Testis (tissue), 3 donors: Measurements from ENCODE around the gene PLAAT3. TPM values are rescaled to one million over a fixed set of nuclear protein-coding genes. Genes with fewer than 3 reads are reported as not detected.
"Not testable (repeated sequence)": the region's sequence is repeated elsewhere in the genome, so short reads cannot be mapped to it uniquely, and the experiment has no call there.

Experiments used
- DNase-seq: peaks from one replicate; pipeline ENCODE4 v3.0.0-alpha.2; 2019
- H3K27ac ChIP-seq, 2 donors: fragments of 200-600 bp; sonication (generic); one replicate each; pipeline ENCODE4 v1.5.1; 2019
- H3K27me3 ChIP-seq: fragments of 200-600 bp; sonication (generic); one replicate; pipeline ENCODE4 v1.5.1; 2019
- H3K36me3 ChIP-seq: fragments of 200-600 bp; sonication (generic); one replicate; pipeline ENCODE4 v1.5.1; 2017; ENCODE audit warnings: low read depth; ENCODE audit errors: missing control alignments
- H3K4me1 ChIP-seq: fragments of 200-600 bp; sonication (generic); one replicate; pipeline ENCODE4 v1.5.1; 2019
- H3K4me3 ChIP-seq, 2 donors: fragments of 200-600 bp; sonication (generic); one replicate each; pipeline ENCODE4 v1.5.1; 2017 to 2019
- H3K9me3 ChIP-seq: fragments of 200-600 bp; sonication (generic); one replicate; pipeline ENCODE4 v1.5.1; 2017
- CTCF ChIP-seq, 3 experiments: fragments of 450-650 bp in 2 of 3; fragments of 200-600 bp in 1 of 3; sonication (generic) in 1 of 3; IDR thresholded peaks; one replicate each; pipeline ENCODE4 v1.5.1; 2016 to 2019; ENCODE audit warnings: antibody characterized with exemption in 3 of 3, mild to moderate bottlenecking in 2 of 3, moderate library complexity in 1 of 3
- POLR2A ChIP-seq: fragments of 450-650 bp; IDR thresholded peaks from one replicate; pipeline ENCODE4 v1.6.1; 2017; ENCODE audit warnings: antibody characterized with exemption, mild to moderate bottlenecking, moderate library complexity
- WGBS, 2 donors: methylation state at CpG; one replicate each; pipeline ENCODE4 v1.1.5; 2018; 5-methylcytosine and 5-hydroxymethylcytosine counted together
- intact Hi-C: fragments of 100-400 bp; cut with DNase I; formaldehyde crosslinking; loops from one replicate; pipeline ENCODE4 v1.15.1; 2023; ENCODE audit warnings: low total_unique reads
- polyA plus RNA-seq: library from polyadenylated mRNA; stranded (reverse); fragments of 350-450 nt; fragmentation: Illumina TruSeq; extraction: RNeasy Lipid Tissue Mini Kit (QIAGEN cat#74804); gene quantifications from one replicate; pipeline ENCODE4 v1.2.3, GENCODE V29; 2014; ENCODE audit warnings: low read depth, low replicate concordance; ENCODE audit not compliant: insufficient read depth
- total RNA-seq, 2 donors: library from RNA; depleted of rRNA; stranded (reverse); fragments of >200 nt; gene quantifications; one replicate each; pipeline ENCODE4 v1.2.3, GENCODE V29; 2016

PLAAT3 gene
- total and polyA plus RNA-seq, 3 donors from 2014 or later, result 136 to 301 (median 147) TPM

GRCh38 chr11:63643205-63643604 is 29.0 kb upstream of the PLAAT3 start:
- H3K36me3 ChIP-seq, result no peaks in the 10 kb centered on the region
- TF ChIP-seq CTCF (IDR thresholded peaks at IDR 0.05) (no peak), POLR2A (no peak)
- WGBS, 2 donors, result 93 to 96% methylated on average over 3 of the region's 3 CpGs
- H3K9me3 ChIP-seq, result no peaks in the 10 kb centered on the region
- no peaks in the 10 kb centered on the region for H3K4me1 ChIP-seq
- intact Hi-C loops, result no loop called here
- H3K27me3 ChIP-seq, result no peaks in the 10 kb centered on the region
- no peak overlapping the region for H3K4me3 ChIP-seq
- no peak overlapping the region for H3K27ac ChIP-seq
- no peak for DNase-seq

- H3K27ac ChIP-seq, result no peak overlapping the region
- no peak for DNase-seq
- H3K27me3 ChIP-seq, result no peaks in the 10 kb centered on the region
- no peaks in the 10 kb centered on the region for H3K36me3 ChIP-seq
- H3K9me3 ChIP-seq, result no peaks in the 10 kb centered on the region
- no peak overlapping the region for H3K4me3 ChIP-seq
- H3K4me1 ChIP-seq, result no peaks in the 10 kb centered on the region
- TF ChIP-seq CTCF (IDR thresholded peaks at IDR 0.05) (no peak), POLR2A (no peak)
- intact Hi-C loops, result no loop called here
These were observed 27.5 kb upstream of the PLAAT3 start for GRCh38 chr11:63641727-63642126.

- 69 to 78% methylated on average over 3 of the region's 3 CpGs for WGBS, 2 donors
- Histone ChIP-seq H3K36me3 (no peaks in the 10 kb centered on the region), H3K27ac (no peak overlapping the region)
These were observed 25.1 kb upstream of the PLAAT3 start for GRCh38 chr11:63639199-63639832.

GRCh38 chr11:63638436-63638835 is 24.2 kb upstream of the PLAAT3 start:
- not testable (repeated sequence) for DNase-seq, H3K4me3 ChIP-seq, H3K27me3 ChIP-seq, H3K4me1 ChIP-seq, H3K36me3 ChIP-seq, H3K27ac ChIP-seq, H3K9me3 ChIP-seq
- intact Hi-C loops, result loop anchor here (10.0 kb wide), 1 partner anchor 154 kb away; no protein-coding TSS in a partner anchor
- 95 to 96% methylated on average over 8 of the region's 8 CpGs for WGBS, 2 donors

More at GRCh38 chr11:63639199-63639832, 25.1 kb upstream of the PLAAT3 start:
- peak in 2 of 3 experiments; percentile 33 to 57 for TF ChIP-seq CTCF (IDR thresholded peaks at IDR 0.05)
- no peak for TF ChIP-seq POLR2A
- H3K4me1 ChIP-seq, result no peaks in the 10 kb centered on the region
- no peak for DNase-seq
- no peaks in the 10 kb centered on the region for H3K27me3 ChIP-seq
- H3K4me3 ChIP-seq, result no peak overlapping the region
- H3K9me3 ChIP-seq, result no peaks in the 10 kb centered on the region
- intact Hi-C loops, result loop anchor here (10.0 kb wide), 1 partner anchor 155 kb away; no protein-coding TSS in a partner anchor

GRCh38 chr11:63635762-63636465 is 21.7 kb upstream of the PLAAT3 start:
- DNase-seq, result peak; percentile 76
- TF ChIP-seq POLR2A, result no peak
- TF ChIP-seq CTCF (IDR thresholded peaks at IDR 0.05), result peak; percentile 64 to 80 (median 66)
- no peak overlapping the region for H3K27ac ChIP-seq
- 59 to 72% methylated on average over 10 of the region's 10 CpGs for WGBS, 2 donors
- no peaks in the 10 kb centered on the region for H3K27me3 ChIP-seq
- H3K4me1 ChIP-seq, result peaks cover 4% of the 10 kb centered on the region
- H3K4me3 ChIP-seq, result no peak overlapping the region
- no peaks in the 10 kb centered on the region for H3K9me3 ChIP-seq
- no peaks in the 10 kb centered on the region for H3K36me3 ChIP-seq
- intact Hi-C loops, result loop anchor here (10.0 kb wide), 1 partner anchor 151 kb away; no protein-coding TSS in a partner anchor
